DOHH2 (cell line): ENCODE results near the gene MTHFR.

ENCODE experiments used
- H3F3A ChIP-seq: fragments of 200-600 bp; sonication (generic), shearing (Covaris generic); 2 replicates; pipeline ENCODE4 v1.6.0; 2016; ENCODE audit warnings: antibody characterized with exemption, mild to moderate bottlenecking; ENCODE audit not compliant: control insufficient read depth, insufficient read depth
- H3K27ac ChIP-seq: fragments of 200-600 bp; sonication (generic); 2 replicates; pipeline ENCODE4 v1.5.1; 2014; ENCODE audit warnings: low read depth, mild to moderate bottlenecking, low read length, moderate library complexity
- H3K27me3 ChIP-seq: fragments of 200-600 bp; sonication (generic); 2 replicates; pipeline ENCODE4 v1.6.1; 2014; ENCODE audit warnings: mild to moderate bottlenecking, low read length, mixed read lengths; ENCODE audit not compliant: control insufficient read depth
- H3K36me3 ChIP-seq: fragments of 200-600 bp; sonication (generic); 2 replicates; pipeline ENCODE4 v1.6.1; 2014; ENCODE audit warnings: mild to moderate bottlenecking, low read length, moderate library complexity, mixed read lengths; ENCODE audit not compliant: control insufficient read depth
- H3K4me1 ChIP-seq: fragments of 200-600 bp; sonication (generic); 2 replicates; pipeline ENCODE4 v1.6.1; 2014; ENCODE audit warnings: mild to moderate bottlenecking, low read length, mixed read lengths; ENCODE audit not compliant: control insufficient read depth
- H3K4me2 ChIP-seq: fragments of 200-600 bp; sonication (generic); 2 replicates; pipeline ENCODE4 v1.6.0; 2014; ENCODE audit warnings: mild to moderate bottlenecking, low read length, moderate library complexity
- H3K4me3 ChIP-seq: fragments of 200-600 bp; sonication (generic); 2 replicates; pipeline ENCODE4 v1.5.1; 2014; ENCODE audit warnings: mild to moderate bottlenecking, low read length, mixed read lengths
- H3K79me2 ChIP-seq: fragments of 200-600 bp; sonication (generic); 2 replicates; pipeline ENCODE4 v1.6.1; 2014; ENCODE audit warnings: mild to moderate bottlenecking, low read length, mixed read lengths; ENCODE audit not compliant: control insufficient read depth
- H3K9me2 ChIP-seq: fragments of 200-600 bp; sonication (generic); replicated peaks from 2 replicates; pipeline ENCODE4 v1.6.1; 2014; ENCODE audit warnings: mild to moderate bottlenecking, low read length, mixed read lengths; ENCODE audit not compliant: control insufficient read depth
- H3K9me3 ChIP-seq: fragments of 200-600 bp; sonication (generic); 2 replicates; pipeline ENCODE4 v1.6.1; 2014; ENCODE audit warnings: antibody characterized with exemption, low read length, mixed read lengths; ENCODE audit not compliant: control insufficient read depth, insufficient read depth
- H4K20me1 ChIP-seq: fragments of 200-600 bp; sonication (generic); 2 replicates; pipeline ENCODE4 v1.6.0; 2014; ENCODE audit warnings: low read depth, mild to moderate bottlenecking, antibody characterized with exemption, low read length, moderate library complexity; ENCODE audit not compliant: control insufficient read depth, insufficient read depth
- EZH2phosphoT487 ChIP-seq: fragments of 200-600 bp; sonication (generic); IDR thresholded peaks from 2 replicates; pipeline ENCODE4 v1.6.1; 2017; ENCODE audit warnings: borderline replicate concordance, mild to moderate bottlenecking, antibody characterized with exemption, low read length, moderate library complexity, mixed read lengths
- TF ChIP-seq, protein P1 (sequence below): fragments of 200-600 bp; sonication (generic); IDR thresholded peaks from one replicate; pipeline ENCODE4 v1.5.1; 2014; ENCODE audit warnings: antibody characterized with exemption, mild to moderate bottlenecking, low read depth, low read length; ENCODE audit not compliant: poor library complexity, severe bottlenecking

MTHFR gene

DNA sequence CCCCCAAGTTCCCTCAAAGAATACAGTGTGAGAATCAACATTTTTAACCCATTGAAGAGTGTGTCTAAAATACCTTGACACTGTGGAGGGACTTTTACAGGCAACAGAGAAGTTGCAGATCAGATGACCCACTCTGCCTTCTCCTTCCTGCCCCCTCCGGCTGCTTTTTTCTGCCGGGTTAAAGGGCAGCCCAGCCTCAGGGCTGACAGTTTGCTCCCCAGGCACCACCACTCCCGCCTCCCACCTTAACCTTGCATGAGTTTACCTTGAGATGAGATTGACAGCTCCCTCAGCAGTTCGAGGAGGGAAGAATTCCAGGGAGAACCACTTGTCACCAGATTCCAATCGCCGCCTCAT is 3.2 kb downstream of the MTHFR start:
- TF ChIP-seq, protein P1, sequence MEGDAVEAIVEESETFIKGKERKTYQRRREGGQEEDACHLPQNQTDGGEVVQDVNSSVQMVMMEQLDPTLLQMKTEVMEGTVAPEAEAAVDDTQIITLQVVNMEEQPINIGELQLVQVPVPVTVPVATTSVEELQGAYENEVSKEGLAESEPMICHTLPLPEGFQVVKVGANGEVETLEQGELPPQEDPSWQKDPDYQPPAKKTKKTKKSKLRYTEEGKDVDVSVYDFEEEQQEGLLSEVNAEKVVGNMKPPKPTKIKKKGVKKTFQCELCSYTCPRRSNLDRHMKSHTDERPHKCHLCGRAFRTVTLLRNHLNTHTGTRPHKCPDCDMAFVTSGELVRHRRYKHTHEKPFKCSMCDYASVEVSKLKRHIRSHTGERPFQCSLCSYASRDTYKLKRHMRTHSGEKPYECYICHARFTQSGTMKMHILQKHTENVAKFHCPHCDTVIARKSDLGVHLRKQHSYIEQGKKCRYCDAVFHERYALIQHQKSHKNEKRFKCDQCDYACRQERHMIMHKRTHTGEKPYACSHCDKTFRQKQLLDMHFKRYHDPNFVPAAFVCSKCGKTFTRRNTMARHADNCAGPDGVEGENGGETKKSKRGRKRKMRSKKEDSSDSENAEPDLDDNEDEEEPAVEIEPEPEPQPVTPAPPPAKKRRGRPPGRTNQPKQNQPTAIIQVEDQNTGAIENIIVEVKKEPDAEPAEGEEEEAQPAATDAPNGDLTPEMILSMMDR: no peak
- TF ChIP-seq EZH2phosphoT487: no peak
- H3K4me3 ChIP-seq: peak overlapping the region; percentile 97
- no peak overlapping the region for H3K27ac ChIP-seq
- peaks cover 42% of the 10 kb centered on the region for H3K4me1 ChIP-seq
- peaks cover 52% of the 10 kb centered on the region for H3K79me2 ChIP-seq
- no peaks in the 10 kb centered on the region for H3K9me2 ChIP-seq
- peaks cover 5% of the 10 kb centered on the region for H3F3A ChIP-seq
- H3K36me3 ChIP-seq: peaks cover 65% of the 10 kb centered on the region
- no peaks in the 10 kb centered on the region for H3K27me3 ChIP-seq
- peaks cover 13% of the 10 kb centered on the region; the same call in 1 of the 2 replicates for H4K20me1 ChIP-seq
- H3K9me3 ChIP-seq: no peaks in the 10 kb centered on the region
- peak overlapping the region; percentile 100 for H3K4me2 ChIP-seq

DNA sequence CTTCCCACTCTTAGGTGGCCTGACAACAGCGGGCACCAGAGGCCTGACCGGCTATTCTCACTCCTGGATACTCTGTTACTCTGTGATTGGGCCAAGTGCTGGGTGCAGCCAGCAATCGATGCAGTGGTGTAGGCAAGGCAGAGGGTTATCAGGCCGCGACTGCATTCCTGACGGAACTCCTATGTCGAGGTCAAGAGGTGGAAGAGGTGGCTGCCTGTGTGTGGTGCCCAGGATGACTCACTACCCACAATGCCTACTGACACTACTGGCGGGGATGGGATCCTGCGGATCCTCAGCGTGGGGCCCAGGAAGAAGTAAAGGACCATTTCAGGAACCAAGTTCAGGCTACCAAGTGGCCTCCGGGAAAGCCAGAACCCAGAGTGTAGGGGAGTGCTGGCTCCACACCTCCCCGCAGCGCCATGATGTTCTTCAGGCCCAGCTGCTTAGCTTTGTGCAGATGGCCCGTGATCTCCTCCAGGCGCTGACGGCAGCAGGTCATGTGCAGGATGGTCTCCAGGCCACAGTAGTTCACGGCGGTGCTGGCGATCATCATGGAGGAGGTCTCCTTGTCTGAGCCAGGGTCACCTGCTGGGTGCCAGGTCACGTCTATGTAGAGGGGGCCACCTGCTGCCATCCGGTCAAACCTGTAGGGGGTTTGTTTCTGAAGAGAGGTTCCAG is 4.9 kb downstream of the MTHFR start:
- Histone ChIP-seq H3K27ac (no peak overlapping the region), H3F3A (peaks cover 5% of the 10 kb centered on the region), H3K9me3 (no peaks in the 10 kb centered on the region), H3K4me2 (no peak overlapping the region), H3K36me3 (peaks cover 61% of the 10 kb centered on the region), H3K27me3 (no peaks in the 10 kb centered on the region), H3K4me1 (peaks cover 32% of the 10 kb centered on the region), H3K9me2 (no peaks in the 10 kb centered on the region), H4K20me1 (peaks cover 7% of the 10 kb centered on the region; the same call in 1 of the 2 replicates), H3K4me3 (no peak overlapping the region), H3K79me2 (peaks cover 36% of the 10 kb centered on the region)
- TF ChIP-seq, protein P1: no peak
- no peak for TF ChIP-seq EZH2phosphoT487

DNA sequence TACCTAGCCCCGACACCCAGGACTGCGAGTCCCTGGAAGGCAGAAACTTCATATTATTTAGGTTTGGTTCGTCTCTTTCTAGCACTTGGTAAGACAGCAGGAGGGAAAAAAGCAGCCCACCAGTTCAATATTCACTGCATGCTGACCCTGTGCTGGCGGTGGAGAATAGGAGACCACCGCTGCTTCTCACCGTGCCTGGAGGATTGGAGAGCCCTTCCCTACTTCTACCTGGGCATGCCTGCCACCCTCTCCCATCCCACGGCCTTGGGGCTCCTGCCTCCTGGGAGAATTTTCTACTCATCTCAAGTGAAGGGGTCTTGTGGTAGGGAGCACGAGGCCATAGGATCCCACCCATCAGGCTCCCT is 5.4 kb downstream of the MTHFR start:
- Histone ChIP-seq H3K4me1 (peaks cover 32% of the 10 kb centered on the region), H3K4me2 (no peak overlapping the region), H3K79me2 (peaks cover 33% of the 10 kb centered on the region), H3K9me2 (no peaks in the 10 kb centered on the region), H3K27me3 (no peaks in the 10 kb centered on the region), H3K36me3 (peaks cover 63% of the 10 kb centered on the region), H3K9me3 (no peaks in the 10 kb centered on the region), H3K4me3 (no peak overlapping the region), H3K27ac (no peak overlapping the region), H3F3A (peaks cover 5% of the 10 kb centered on the region), H4K20me1 (peaks cover 7% of the 10 kb centered on the region; the same call in 1 of the 2 replicates)
- no peak for TF ChIP-seq EZH2phosphoT487
- TF ChIP-seq, protein P1: no peak
